HG02938 (cell line): Measurements from ENCODE around the gene AHI1.
A peak's percentile ranks its signal among the peaks of the same experiment; 100 is the strongest.
"Not testable (repeated sequence)": the region's sequence is repeated elsewhere in the genome, so short reads cannot be mapped to it uniquely, and the experiment has no call there.

Experiments
- ATAC-seq: cut with Tn5 transposase; IDR thresholded peaks from one replicate; pipeline ENCODE4 v1.9.1; 2021; ENCODE audit warnings: mild to moderate bottlenecking, moderate library complexity; ENCODE audit not compliant: unreplicated experiment

Gene AHI1

DNA sequence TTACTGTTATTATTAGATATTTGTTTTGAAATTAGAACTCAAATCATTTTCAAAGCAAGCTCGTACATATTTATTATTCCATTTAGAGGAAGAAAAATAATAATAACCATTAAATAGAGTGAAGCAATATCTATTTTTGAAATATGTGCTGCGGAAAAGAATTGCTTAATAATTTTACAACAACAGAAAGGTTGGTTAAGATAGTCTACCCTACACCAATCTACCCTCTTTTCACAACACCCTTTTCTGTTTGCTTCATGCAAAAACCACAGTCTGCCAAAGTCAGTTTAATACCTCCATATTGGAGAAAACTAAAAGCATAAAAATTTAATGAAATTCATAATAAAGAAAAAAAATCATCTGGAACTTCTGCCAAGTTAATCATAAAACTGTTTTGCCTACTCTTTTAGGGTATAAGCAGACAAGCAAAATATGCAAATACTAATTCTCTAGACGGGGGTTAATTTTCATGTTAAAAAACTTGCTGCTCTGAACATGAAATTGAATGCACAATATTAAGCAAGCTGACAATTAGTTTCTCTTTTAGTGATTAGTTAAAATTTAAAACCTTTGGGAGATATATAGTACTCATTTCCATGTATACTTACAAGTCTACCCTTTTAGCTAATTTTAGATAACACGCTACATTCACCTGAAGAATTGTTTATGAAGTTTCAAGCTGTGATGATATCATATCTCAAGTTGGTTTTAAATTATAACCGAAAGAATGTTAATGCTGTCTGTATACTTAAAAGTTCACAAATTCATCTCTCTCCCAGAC is 100.2 kb downstream of the AHI1 start:
- ATAC-seq, result no peak

- no peak for ATAC-seq
These were observed 102.4 kb downstream of the AHI1 start for GRCh38 chr6:135395136-135395535.

DNA sequence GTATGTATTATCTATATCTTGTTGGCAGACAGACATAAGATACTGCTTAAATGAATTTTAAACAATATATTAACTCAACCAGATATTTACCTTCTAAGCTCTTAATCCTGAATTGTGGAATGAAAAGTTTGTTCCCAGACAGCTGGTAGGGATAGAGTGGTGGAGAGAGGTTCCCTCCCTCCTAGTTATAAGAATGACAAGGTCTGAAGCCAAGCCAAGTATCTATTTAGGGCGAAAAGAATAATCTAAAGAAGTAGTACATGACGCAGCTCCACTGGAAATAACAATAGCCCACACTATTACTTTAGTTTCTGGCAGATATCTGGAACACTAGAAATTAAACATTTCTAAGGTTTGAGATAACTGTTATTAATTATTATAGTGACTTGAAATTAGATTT is 104.3 kb downstream of the AHI1 start:
- no peak for ATAC-seq

DNA sequence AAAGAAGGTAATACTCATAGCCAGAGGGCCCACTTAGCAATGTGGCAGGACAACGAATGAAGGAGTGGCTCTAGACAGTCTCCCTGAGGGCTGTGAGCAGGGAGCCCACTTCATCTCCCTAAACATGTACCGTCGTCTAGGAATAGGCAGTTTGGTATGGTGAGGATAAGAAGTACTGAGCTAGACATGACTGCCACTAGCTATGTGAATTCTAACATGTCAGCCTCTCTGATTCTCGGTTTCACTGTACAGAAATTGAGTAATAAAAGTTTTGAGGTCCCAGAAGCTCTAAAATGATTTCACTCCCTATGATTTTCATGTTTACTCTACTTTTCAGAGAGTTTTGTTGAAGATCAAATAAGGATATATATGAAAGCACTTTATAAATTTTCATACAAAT is 107.1 kb downstream of the AHI1 start:
- no peak for ATAC-seq

DNA sequence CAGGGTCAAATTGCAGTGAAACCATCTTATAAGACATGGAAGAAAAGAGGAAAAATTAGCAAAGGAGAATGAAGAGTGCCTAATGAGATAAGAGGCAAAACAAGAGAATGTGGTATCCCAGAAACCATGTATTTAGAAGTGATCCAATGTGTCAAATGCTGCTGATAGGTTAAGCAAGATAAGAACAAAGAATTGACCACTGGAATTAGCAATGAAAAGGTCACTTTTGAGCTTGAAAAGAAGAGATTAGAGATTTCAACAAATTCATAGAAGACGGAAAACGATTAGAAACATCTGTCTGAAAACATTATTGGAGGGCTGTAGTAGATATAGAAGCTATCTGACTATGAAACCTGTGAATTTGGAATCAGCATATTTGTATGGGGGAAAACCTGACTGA is 112.2 kb downstream of the AHI1 start:
- ATAC-seq, result no peak

- no peak for ATAC-seq
These were observed 113.8 kb downstream of the AHI1 start for GRCh38 chr6:135383766-135384165.

DNA sequence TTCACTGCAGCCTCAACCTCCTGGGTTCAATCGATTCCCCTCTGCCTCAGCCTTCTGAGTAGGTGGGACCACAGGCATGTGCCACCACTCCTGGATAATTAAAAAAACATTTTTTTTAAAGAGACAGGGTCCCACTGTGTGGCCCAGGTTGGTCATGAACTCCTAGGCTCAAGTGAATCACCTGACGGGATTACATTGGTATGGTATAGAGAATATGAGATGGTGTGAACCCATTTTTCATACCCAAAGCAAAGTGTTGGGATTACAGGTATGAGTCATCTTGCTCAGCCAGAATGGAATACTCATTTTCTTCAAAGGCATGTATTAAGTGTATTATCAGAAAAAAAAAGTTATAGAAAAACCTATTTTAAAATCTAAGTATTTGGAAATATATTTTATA is 114.2 kb downstream of the AHI1 start:
- ATAC-seq, result no peak

GRCh38 chr6:135382182-135382628 is 115.3 kb downstream of the AHI1 start:
- peak; percentile 91 for ATAC-seq

DNA sequence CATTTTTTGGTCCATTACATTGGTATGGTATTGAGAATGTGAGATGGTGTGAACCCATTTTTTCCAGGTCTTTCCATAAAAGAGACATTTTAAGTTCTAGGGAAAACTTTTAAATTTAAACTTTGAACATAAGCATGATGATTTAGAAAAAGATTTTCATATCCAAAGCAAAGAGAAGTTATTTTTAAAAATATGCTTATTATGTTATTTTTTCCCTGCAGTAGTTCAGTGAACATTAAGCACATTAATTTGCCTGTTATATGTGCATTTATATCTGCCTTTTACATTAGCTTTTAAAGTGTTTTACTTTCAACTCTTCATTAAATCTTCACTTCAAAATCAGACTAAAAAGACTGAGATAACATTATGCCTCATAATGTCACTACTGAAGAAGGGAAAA is 116.7 kb downstream of the AHI1 start:
- ATAC-seq, result no peak

DNA sequence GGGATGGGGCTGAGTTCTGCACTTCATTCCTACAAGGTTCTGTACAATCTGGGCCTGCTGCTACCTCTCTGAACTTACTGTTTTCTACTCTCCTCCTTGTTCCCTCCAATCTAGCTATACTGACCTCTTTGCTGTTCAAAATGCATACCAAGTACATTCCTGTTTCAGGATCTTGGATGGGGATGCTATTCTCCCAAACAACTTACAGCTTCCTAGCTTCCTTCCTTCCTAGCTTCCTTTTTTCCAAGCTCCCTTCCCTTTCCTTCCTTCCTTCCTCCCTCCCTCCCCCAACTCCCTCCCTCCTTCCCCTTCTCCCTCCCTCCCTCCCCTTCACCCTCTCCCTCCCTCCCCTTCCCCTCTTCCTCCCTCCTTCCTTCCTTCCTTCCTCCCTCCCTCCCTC is 117.9 kb downstream of the AHI1 start:
- ATAC-seq, result no peak

DNA sequence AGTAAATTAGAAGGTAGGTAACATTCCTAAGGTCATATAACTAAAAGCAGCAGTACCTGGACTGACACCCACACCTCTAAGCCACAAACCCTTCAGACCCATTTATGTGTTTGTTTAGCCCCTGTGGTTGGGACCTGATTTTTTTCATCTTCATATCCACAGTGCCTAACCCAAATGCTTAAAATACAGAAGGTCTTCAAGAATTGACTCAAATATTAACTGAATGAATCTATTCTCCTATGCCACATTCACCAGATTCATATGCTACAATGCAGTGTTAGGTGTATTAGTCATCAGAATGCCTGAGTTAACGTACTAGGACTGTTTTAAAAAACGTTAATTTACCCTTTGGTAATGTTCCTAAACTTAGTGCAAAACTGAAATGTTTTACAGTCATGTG is 124.8 kb downstream of the AHI1 start:
- ATAC-seq, result peak; percentile 70

GRCh38 chr6:135363622-135364021 is 133.9 kb downstream of the AHI1 start:
- not testable (repeated sequence) for ATAC-seq

GRCh38 chr6:135362124-135362523 is 135.4 kb downstream of the AHI1 start:
- ATAC-seq, result no peak

- ATAC-seq, result no peak
These were observed 137.3 kb downstream of the AHI1 start for GRCh38 chr6:135360222-135360621.

DNA sequence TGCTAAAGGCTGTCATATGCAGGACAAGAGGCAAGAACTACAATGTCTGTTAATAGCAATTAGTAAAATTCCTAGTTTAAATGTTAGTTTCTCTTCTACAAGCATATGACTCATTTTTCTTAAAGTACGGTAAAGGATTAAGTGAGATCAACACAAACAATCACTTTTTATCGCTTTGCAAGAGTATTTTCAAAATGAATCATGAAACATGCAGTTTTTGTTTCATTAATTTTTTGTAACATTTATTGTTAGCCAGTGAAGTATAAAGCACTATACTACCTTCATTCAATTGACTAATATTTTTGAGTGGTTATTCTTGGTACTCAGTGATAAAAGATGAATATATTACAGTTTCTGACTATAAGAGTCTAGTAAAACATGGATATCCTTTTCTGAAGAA is 138.6 kb downstream of the AHI1 start:
- no peak for ATAC-seq

DNA sequence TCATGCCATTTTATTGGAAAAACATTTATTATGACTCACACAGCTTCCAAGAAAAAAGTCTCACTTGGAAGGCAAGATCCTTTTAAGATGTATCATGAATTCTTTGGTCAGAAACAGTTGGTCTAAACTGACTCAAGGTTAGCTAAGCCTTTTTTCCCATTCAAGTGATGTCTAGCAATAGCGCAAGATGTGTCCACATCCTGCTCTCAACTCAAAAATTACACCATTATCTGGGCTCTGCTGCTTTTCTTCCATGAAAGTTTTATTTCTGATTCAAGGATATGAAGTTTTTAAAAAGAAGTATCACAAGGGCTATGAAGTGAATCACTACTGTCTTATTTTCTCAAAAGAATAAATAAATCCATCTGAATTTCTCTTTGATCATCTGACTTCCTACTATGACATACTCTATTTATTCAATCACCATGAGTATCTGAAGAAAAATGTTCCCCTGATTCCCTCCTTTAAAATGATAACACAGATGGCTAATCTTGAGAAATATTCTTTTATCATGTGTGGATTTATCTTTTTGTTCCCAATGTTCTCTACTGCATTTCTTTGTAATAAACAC is 139.2 kb downstream of the AHI1 start:
- no peak for ATAC-seq

DNA sequence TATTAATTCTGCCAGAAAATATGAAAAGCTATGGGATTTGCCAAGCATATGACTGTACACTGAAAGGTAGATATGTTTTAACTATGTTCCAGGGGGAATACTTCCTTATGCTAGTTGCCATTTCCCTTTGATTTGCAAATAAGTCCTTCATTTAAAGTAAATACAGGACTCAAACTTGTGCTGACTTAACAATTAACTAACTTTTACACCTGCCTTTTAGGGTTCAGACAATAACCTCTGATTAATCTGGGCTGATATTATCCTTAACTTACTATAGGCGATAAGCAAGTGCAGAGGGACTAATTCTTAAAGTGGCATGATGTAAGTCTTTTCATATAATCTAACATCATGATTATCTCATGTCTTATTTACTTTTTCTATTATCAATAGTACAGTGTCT is 143.1 kb downstream of the AHI1 start:
- ATAC-seq, result no peak

DNA sequence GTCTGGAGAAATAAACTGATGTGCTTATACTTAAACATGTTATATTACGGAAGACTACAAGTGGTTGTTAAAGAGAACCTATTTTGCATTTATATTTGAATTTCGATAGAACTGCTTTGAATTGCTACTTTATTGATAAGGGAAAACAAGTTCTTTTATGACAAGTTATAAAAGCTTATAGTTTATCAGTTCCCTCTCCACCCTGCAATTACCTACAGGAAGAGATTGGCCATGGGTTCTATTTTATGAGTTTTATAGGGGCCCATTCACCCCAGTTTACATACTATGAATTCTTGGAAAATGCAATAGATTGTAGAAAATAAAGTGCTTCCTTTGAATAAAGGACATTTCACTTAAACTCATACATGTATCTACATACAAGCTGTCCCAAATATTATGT is 144.4 kb downstream of the AHI1 start:
- no peak for ATAC-seq

- ATAC-seq, result no peak
These were observed 145.9 kb downstream of the AHI1 start for GRCh38 chr6:135351635-135352034.

DNA sequence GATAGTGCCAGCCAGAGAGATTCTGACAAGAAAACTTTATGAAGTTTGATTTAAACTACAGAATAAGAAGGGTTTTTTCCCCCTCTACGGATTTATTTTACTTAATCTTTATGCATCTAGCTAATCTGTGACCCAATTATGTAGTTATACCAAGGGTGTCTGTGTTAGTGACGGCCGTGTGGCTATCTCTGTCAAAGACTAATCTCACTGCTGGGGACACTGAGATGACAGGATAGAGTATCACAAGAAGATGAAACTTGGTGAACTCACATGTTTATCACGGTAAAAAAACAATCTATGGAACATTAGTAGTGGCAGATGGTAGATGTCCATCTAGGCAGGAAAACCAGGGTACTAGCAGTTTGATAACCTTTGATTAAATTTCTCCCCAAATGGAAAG is 149.7 kb downstream of the AHI1 start:
- ATAC-seq, result no peak

DNA sequence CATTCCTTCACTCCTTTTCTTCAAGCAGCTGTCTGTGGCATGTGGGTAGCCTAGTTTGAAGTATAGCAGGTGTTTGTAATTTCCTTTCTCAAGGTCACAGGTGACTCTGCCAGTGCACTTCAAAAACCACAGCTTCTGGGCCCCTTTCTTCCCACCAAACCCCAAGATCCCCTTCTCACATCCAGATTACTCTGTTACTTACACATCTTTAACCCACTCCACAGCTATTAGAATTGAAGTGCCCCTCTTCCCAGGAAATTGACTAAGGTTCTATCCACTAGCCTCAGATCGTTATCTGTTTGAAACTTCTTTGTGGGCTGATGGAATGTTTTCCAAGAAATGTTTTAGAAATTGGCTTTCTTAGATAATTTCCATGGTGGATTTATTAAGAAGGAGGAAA is 150.8 kb downstream of the AHI1 start:
- no peak for ATAC-seq

GRCh38 chr6:135344526-135344925 is 153.0 kb downstream of the AHI1 start:
- ATAC-seq, result no peak

DNA sequence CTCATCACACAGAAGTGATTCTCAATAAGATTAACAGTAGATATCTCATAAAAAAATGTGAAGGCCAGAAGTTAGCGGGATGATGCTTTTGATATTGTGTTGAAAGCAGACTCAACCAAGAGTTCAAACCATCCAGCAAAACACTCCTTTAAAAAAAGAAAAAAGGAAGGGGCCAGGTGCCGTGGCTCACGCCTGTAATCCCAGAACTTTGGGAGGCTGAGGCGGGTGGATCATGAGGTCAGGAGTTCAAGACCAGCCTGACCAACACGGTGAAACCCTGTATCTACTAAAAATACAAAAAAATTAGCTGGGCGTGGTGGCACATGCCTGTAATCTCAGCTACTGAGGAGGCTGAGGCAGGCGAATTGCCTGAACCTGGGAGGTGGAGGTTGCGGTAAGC is 157.6 kb downstream of the AHI1 start:
- ATAC-seq, result not testable (repeated sequence)
